ENCODE measurements around the gene DNAH8. TPM values are rescaled to one million over a fixed set of nuclear protein-coding genes. Genes with fewer than 3 reads are reported as not detected.

The DNAH8 gene
- total RNA-seq, 1 donor from 2014 or later: 0.32 TPM

GRCh38 chr6:38831865-38832264 lies 116.8 kb downstream of the DNAH8 start:
- intact Hi-C loops (cut with micrococcal nuclease): no loop called here

- intact Hi-C loops (cut with micrococcal nuclease): no loop called here
These were observed 118.2 kb downstream of the DNAH8 start for GRCh38 chr6:38833320-38833719.

GRCh38 chr6:38836585-38836984 lies 121.5 kb downstream of the DNAH8 start:
- intact Hi-C loops (cut with micrococcal nuclease): no loop called here

GRCh38 chr6:38837101-38837500 lies 122.0 kb downstream of the DNAH8 start:
- intact Hi-C loops (cut with micrococcal nuclease): no loop called here

- intact Hi-C loops (cut with micrococcal nuclease): no loop called here
These were observed 128.7 kb downstream of the DNAH8 start for GRCh38 chr6:38843798-38844197.

- intact Hi-C loops (cut with micrococcal nuclease): no loop called here
These were observed 130.8 kb downstream of the DNAH8 start for GRCh38 chr6:38845931-38846330.

GRCh38 chr6:38846361-38846760 lies 131.2 kb downstream of the DNAH8 start:
- intact Hi-C loops (cut with micrococcal nuclease): no loop called here

- intact Hi-C loops (cut with micrococcal nuclease): no loop called here
These were observed 131.7 kb downstream of the DNAH8 start for GRCh38 chr6:38846844-38847243.

- intact Hi-C loops (cut with micrococcal nuclease): no loop called here
These were observed 132.4 kb downstream of the DNAH8 start for GRCh38 chr6:38847497-38847896.

- intact Hi-C loops (cut with micrococcal nuclease): no loop called here
These were observed 133.6 kb downstream of the DNAH8 start for GRCh38 chr6:38848760-38849159.

GRCh38 chr6:38852215-38852614 lies 137.1 kb downstream of the DNAH8 start:
- intact Hi-C loops (cut with micrococcal nuclease): no loop called here

- intact Hi-C loops (cut with micrococcal nuclease): no loop called here
These were observed 138.1 kb downstream of the DNAH8 start for GRCh38 chr6:38853236-38853635.

- intact Hi-C loops (cut with micrococcal nuclease): no loop called here
These were observed 141.4 kb downstream of the DNAH8 start for GRCh38 chr6:38856492-38856891.

GRCh38 chr6:38857815-38858214 lies 142.7 kb downstream of the DNAH8 start:
- intact Hi-C loops (cut with micrococcal nuclease): no loop called here

GRCh38 chr6:38860041-38860440 lies 144.9 kb downstream of the DNAH8 start:
- intact Hi-C loops (cut with micrococcal nuclease): no loop called here

- intact Hi-C loops (cut with micrococcal nuclease): no loop called here
These were observed 146.9 kb downstream of the DNAH8 start for GRCh38 chr6:38861926-38862401.

- intact Hi-C loops (cut with micrococcal nuclease): no loop called here
These were observed 150.5 kb downstream of the DNAH8 start for GRCh38 chr6:38865521-38866174.

- intact Hi-C loops (cut with micrococcal nuclease): no loop called here
These were observed 152.6 kb downstream of the DNAH8 start for GRCh38 chr6:38867726-38868125.

- intact Hi-C loops (cut with micrococcal nuclease): loop anchor here (1.0 to 5.0 kb wide), 3 partner anchors 61 to 431 kb away; no protein-coding TSS in a partner anchor
These were observed 156.8 kb downstream of the DNAH8 start for GRCh38 chr6:38871741-38872568.

- intact Hi-C loops (cut with micrococcal nuclease): loop anchor here (5.0 kb wide), 1 partner anchor 294 kb away; no protein-coding TSS in a partner anchor
These were observed 157.9 kb downstream of the DNAH8 start for GRCh38 chr6:38873001-38873400.

- intact Hi-C loops (cut with micrococcal nuclease): loop anchor here (5.0 kb wide), 1 partner anchor 293 kb away; no protein-coding TSS in a partner anchor
These were observed 158.7 kb downstream of the DNAH8 start for GRCh38 chr6:38873816-38874215.

GRCh38 chr6:38876475-38876874 lies 161.4 kb downstream of the DNAH8 start:
- intact Hi-C loops (cut with micrococcal nuclease): no loop called here

Measured in T-helper 2 cell treated with Interferon-gamma antibody and Interleukin-4, amounts not matched to agents 100 ng/mL and 5 ng/mL, for 36 hours (primary cell).